CD4-positive, CD25-positive, alpha-beta regulatory T cell (primary cell): ENCODE data around the gene NOS1AP. TPM values are rescaled to one million over a fixed set of nuclear protein-coding genes. Genes with fewer than 3 reads are reported as not detected.

Experiments used
- ATAC-seq, 2 donors: fragments of 150-1000 bp; cut with Tn5 transposase; one replicate each; pipeline ENCODE4 v1.10.0; 2021; ENCODE audit warnings: low read depth in 2 of 2, moderate number of reproducible peaks in 2 of 2, moderate library complexity in 1 of 2
- DNase-seq, 3 donors: peaks; one replicate each; pipeline versions ENCODE4 v3.0.0 to v3.0.0-alpha.2; 2012 to 2022; ENCODE audit warnings: mixed read lengths in 1 of 3
- H3K27ac ChIP-seq: one replicate; pipeline ENCODE4 v1.7.0; 2013; ENCODE audit warnings: mild to moderate bottlenecking, low read length; ENCODE audit not compliant: insufficient read depth, poor library complexity, severe bottlenecking
- H3K27me3 ChIP-seq: one replicate; pipeline ENCODE4 v1.7.0; 2013; ENCODE audit warnings: low read length; ENCODE audit not compliant: control insufficient read depth, insufficient read depth
- H3K36me3 ChIP-seq: one replicate; pipeline ENCODE4 v1.7.0; 2013; ENCODE audit warnings: mild to moderate bottlenecking, low read length, moderate library complexity; ENCODE audit not compliant: control insufficient read depth, insufficient read depth
- H3K4me1 ChIP-seq: 2 replicates; pipeline ENCODE4 v1.7.0; 2013; ENCODE audit warnings: mild to moderate bottlenecking, low read length; ENCODE audit not compliant: insufficient read depth, control insufficient read depth, poor library complexity, severe bottlenecking
- H3K4me3 ChIP-seq: one replicate; pipeline ENCODE4 v1.7.0; 2013; ENCODE audit warnings: low read depth, mild to moderate bottlenecking, low read length, moderate library complexity
- H3K9me3 ChIP-seq, 2 experiments: 1 replicate in 1 of 2; 2 replicates in 1 of 2; pipeline ENCODE4 v1.7.0; 2013; ENCODE audit warnings: low read length in 2 of 2, mild to moderate bottlenecking in 1 of 2, moderate library complexity in 1 of 2; ENCODE audit not compliant: control insufficient read depth in 2 of 2
- H3K27ac Mint-ChIP-seq, 3 donors: one replicate each; pipeline ENCODE4 v1.8.0; 2020 to 2022; ENCODE audit warnings: mild to moderate bottlenecking in 3 of 3, mixed read lengths in 3 of 3, moderate library complexity in 2 of 3
- H3K27me3 Mint-ChIP-seq: one replicate; pipeline ENCODE4 v1.8.0; 2022; ENCODE audit warnings: mild to moderate bottlenecking, mixed read lengths
- H3K36me3 Mint-ChIP-seq: one replicate; pipeline ENCODE4 v1.8.0; 2020; ENCODE audit warnings: mixed read lengths
- H3K4me1 Mint-ChIP-seq, 4 donors: one replicate each; pipeline ENCODE4 v1.8.0; 2020 to 2022; ENCODE audit warnings: mixed read lengths in 4 of 4, mild to moderate bottlenecking in 1 of 4
- H3K4me3 Mint-ChIP-seq, 4 donors: one replicate each; pipeline ENCODE4 v1.8.0; 2020 to 2022; ENCODE audit warnings: mild to moderate bottlenecking in 4 of 4, mixed read lengths in 4 of 4, moderate library complexity in 3 of 4
- H3K9me3 Mint-ChIP-seq, 7 donors: one replicate each; pipeline ENCODE4 v1.8.0; 2020 to 2022; ENCODE audit warnings: mixed read lengths in 7 of 7, mild to moderate bottlenecking in 3 of 7, moderate library complexity in 2 of 7
- polyA plus RNA-seq, 4 donors: library from polyadenylated mRNA; unstranded; fragments of 300-500 nt; fragmentation: Illumina TruSeq; gene quantifications; one replicate each; pipeline ENCODE4 v1.2.3, GENCODE V29; 2021
- total RNA-seq: library from RNA; stranded (reverse); gene quantifications from one replicate; pipeline ENCODE4 v1.2.3, GENCODE V29; 2022

NOS1AP gene
- total and polyA plus RNA-seq, 5 donors from 2014 or later = not detected

- H3K27me3 Mint-ChIP-seq = peaks cover 8% of the 10 kb centered on the region
- no peaks in the 10 kb centered on the region for H3K36me3 Mint-ChIP-seq
- no peak overlapping the region for H3K4me3 Mint-ChIP-seq
- Histone ChIP-seq H3K4me3 (no peak overlapping the region), H3K36me3 (no peaks in the 10 kb centered on the region), H3K4me1 (no peaks in the 10 kb centered on the region), H3K9me3 (no peaks in the 10 kb centered on the region), H3K27ac (no peak overlapping the region), H3K27me3 (no peaks in the 10 kb centered on the region)
- no peaks in the 10 kb centered on the region for H3K4me1 Mint-ChIP-seq
- DNase-seq (no peak), ATAC-seq (no peak)
- H3K27ac Mint-ChIP-seq = no peak overlapping the region
- H3K9me3 Mint-ChIP-seq = no peaks in the 10 kb centered on the region
Measured at GRCh38 chr1:162218975-162219374, 149.5 kb downstream of the NOS1AP start.

GRCh38 chr1:162219461-162219860 is 150.0 kb downstream of the NOS1AP start:
- peaks cover 7% of the 10 kb centered on the region for H3K27me3 Mint-ChIP-seq
- H3K9me3 Mint-ChIP-seq = no peaks in the 10 kb centered on the region
- DNase-seq (no peak), ATAC-seq (no peak)
- no peaks in the 10 kb centered on the region for H3K36me3 Mint-ChIP-seq
- H3K4me3 Mint-ChIP-seq = no peak overlapping the region
- Histone ChIP-seq H3K27ac (no peak overlapping the region), H3K4me1 (no peaks in the 10 kb centered on the region), H3K36me3 (no peaks in the 10 kb centered on the region), H3K9me3 (no peaks in the 10 kb centered on the region), H3K4me3 (no peak overlapping the region), H3K27me3 (no peaks in the 10 kb centered on the region)
- H3K4me1 Mint-ChIP-seq = no peaks in the 10 kb centered on the region
- no peak overlapping the region for H3K27ac Mint-ChIP-seq

GRCh38 chr1:162220009-162220539 is 150.6 kb downstream of the NOS1AP start:
- no peaks in the 10 kb centered on the region for H3K36me3 ChIP-seq
- H3K9me3 ChIP-seq = no peaks in the 10 kb centered on the region
- Mint-ChIP-seq H3K4me3 (no peak overlapping the region), H3K27me3 (peaks cover 7% of the 10 kb centered on the region), H3K36me3 (no peaks in the 10 kb centered on the region), H3K9me3 (no peaks in the 10 kb centered on the region), H3K27ac (no peak overlapping the region), H3K4me1 (no peaks in the 10 kb centered on the region)
- no peak for ATAC-seq
- no peak for DNase-seq
- no peaks in the 10 kb centered on the region for H3K27me3 ChIP-seq
- no peaks in the 10 kb centered on the region for H3K4me1 ChIP-seq
- H3K4me3 ChIP-seq = no peak overlapping the region
- H3K27ac ChIP-seq = no peak overlapping the region

- DNase-seq (no peak), ATAC-seq (no peak)
- Histone ChIP-seq H3K27ac (no peak overlapping the region), H3K4me3 (no peak overlapping the region), H3K36me3 (no peaks in the 10 kb centered on the region), H3K9me3 (no peaks in the 10 kb centered on the region), H3K27me3 (no peaks in the 10 kb centered on the region), H3K4me1 (no peaks in the 10 kb centered on the region)
- H3K27me3 Mint-ChIP-seq = peaks cover 7% of the 10 kb centered on the region
- H3K27ac Mint-ChIP-seq = no peak overlapping the region
- H3K4me3 Mint-ChIP-seq = no peak overlapping the region
- no peaks in the 10 kb centered on the region for H3K4me1 Mint-ChIP-seq
- H3K9me3 Mint-ChIP-seq = no peaks in the 10 kb centered on the region
- no peaks in the 10 kb centered on the region for H3K36me3 Mint-ChIP-seq
Measured at GRCh38 chr1:162222014-162222413, 152.5 kb downstream of the NOS1AP start.

GRCh38 chr1:162222730-162223129 is 153.2 kb downstream of the NOS1AP start:
- no peak overlapping the region for H3K27ac Mint-ChIP-seq

GRCh38 chr1:162223488-162223887 is 154.0 kb downstream of the NOS1AP start:
- Histone ChIP-seq H3K27ac (no peak overlapping the region), H3K36me3 (no peaks in the 10 kb centered on the region), H3K27me3 (no peaks in the 10 kb centered on the region), H3K4me1 (no peaks in the 10 kb centered on the region), H3K4me3 (no peak overlapping the region), H3K9me3 (no peaks in the 10 kb centered on the region)
- no peak for ATAC-seq
- Mint-ChIP-seq H3K36me3 (no peaks in the 10 kb centered on the region), H3K9me3 (no peaks in the 10 kb centered on the region), H3K4me1 (no peaks in the 10 kb centered on the region), H3K4me3 (no peak overlapping the region), H3K27me3 (peaks cover 12% of the 10 kb centered on the region), H3K27ac (no peak overlapping the region)
- DNase-seq = no peak

More at GRCh38 chr1:162222730-162223129, 153.2 kb downstream of the NOS1AP start:
- H3K9me3 Mint-ChIP-seq = no peaks in the 10 kb centered on the region
- no peaks in the 10 kb centered on the region for H3K27me3 ChIP-seq
- no peaks in the 10 kb centered on the region for H3K36me3 Mint-ChIP-seq
- ATAC-seq = no peak
- H3K4me1 Mint-ChIP-seq = no peaks in the 10 kb centered on the region
- no peak overlapping the region for H3K4me3 ChIP-seq
- no peak for DNase-seq
- no peak overlapping the region for H3K27ac ChIP-seq
- H3K4me3 Mint-ChIP-seq = no peak overlapping the region
- H3K36me3 ChIP-seq = no peaks in the 10 kb centered on the region
- H3K9me3 ChIP-seq = no peaks in the 10 kb centered on the region
- H3K4me1 ChIP-seq = no peaks in the 10 kb centered on the region
- peaks cover 7% of the 10 kb centered on the region for H3K27me3 Mint-ChIP-seq

- Histone ChIP-seq H3K9me3 (no peaks in the 10 kb centered on the region), H3K27me3 (no peaks in the 10 kb centered on the region), H3K27ac (no peak overlapping the region), H3K4me1 (no peaks in the 10 kb centered on the region), H3K36me3 (no peaks in the 10 kb centered on the region), H3K4me3 (no peak overlapping the region)
- no peak for DNase-seq
- H3K9me3 Mint-ChIP-seq = no peaks in the 10 kb centered on the region
- H3K4me1 Mint-ChIP-seq = no peaks in the 10 kb centered on the region
- H3K4me3 Mint-ChIP-seq = no peak overlapping the region
- H3K36me3 Mint-ChIP-seq = no peaks in the 10 kb centered on the region
- no peak overlapping the region for H3K27ac Mint-ChIP-seq
- no peak for ATAC-seq
- H3K27me3 Mint-ChIP-seq = peaks cover 12% of the 10 kb centered on the region
Measured at GRCh38 chr1:162224267-162224666, 154.8 kb downstream of the NOS1AP start.

- H3K4me3 Mint-ChIP-seq = no peak overlapping the region
- no peaks in the 10 kb centered on the region for H3K9me3 Mint-ChIP-seq
Measured at GRCh38 chr1:162228586-162228985, 159.1 kb downstream of the NOS1AP start.

More at GRCh38 chr1:162228586-162228985, 159.1 kb downstream of the NOS1AP start:
- Mint-ChIP-seq H3K36me3 (no peaks in the 10 kb centered on the region), H3K4me1 (no peaks in the 10 kb centered on the region), H3K27ac (no peak overlapping the region), H3K27me3 (peaks cover 11% of the 10 kb centered on the region)
- Histone ChIP-seq H3K4me1 (no peaks in the 10 kb centered on the region), H3K27ac (no peak overlapping the region), H3K27me3 (peaks cover 3% of the 10 kb centered on the region), H3K36me3 (no peaks in the 10 kb centered on the region), H3K9me3 (no peaks in the 10 kb centered on the region), H3K4me3 (no peak overlapping the region)
- no peak for ATAC-seq
- no peak for DNase-seq
